ENCODE results near the gene NCKAP5.
A peak's percentile ranks its signal among the peaks of the same experiment; 100 is the strongest.

Gene NCKAP5

GRCh38 chr2:132757002-132757589 lies 811.2 kb downstream of the NCKAP5 start:
- DNase-seq (ENCODE audit: low read depth) = peak; percentile 15

- peak; percentile 36 for DNase-seq (ENCODE audit: low read depth)
Observed at GRCh38 chr2:132754867-132755472, 813.3 kb downstream of the NCKAP5 start.

- DNase-seq (ENCODE audit: low read depth) = peak; percentile 15
Observed at GRCh38 chr2:132754392-132754791, 813.9 kb downstream of the NCKAP5 start.

GRCh38 chr2:132752421-132753206 lies 815.6 kb downstream of the NCKAP5 start:
- peak; percentile 40 for DNase-seq (ENCODE audit: low read depth)

- no peak for DNase-seq (ENCODE audit: low read depth)
Observed at GRCh38 chr2:132751836-132752235, 816.4 kb downstream of the NCKAP5 start.

GRCh38 chr2:132750606-132751005 lies 817.7 kb downstream of the NCKAP5 start:
- no peak for DNase-seq (ENCODE audit: low read depth)

GRCh38 chr2:132747046-132747445 lies 821.2 kb downstream of the NCKAP5 start:
- DNase-seq (ENCODE audit: low read depth) = no peak

GRCh38 chr2:132741754-132742153 lies 826.5 kb downstream of the NCKAP5 start:
- no peak for DNase-seq (ENCODE audit: low read depth)

GRCh38 chr2:132740081-132740720 lies 828.1 kb downstream of the NCKAP5 start:
- DNase-seq (ENCODE audit: low read depth) = no peak

GRCh38 chr2:132738223-132738622 lies 830.0 kb downstream of the NCKAP5 start:
- DNase-seq (ENCODE audit: low read depth) = no peak

GRCh38 chr2:132736059-132736458 lies 832.2 kb downstream of the NCKAP5 start:
- DNase-seq (ENCODE audit: low read depth) = no peak

GRCh38 chr2:132734961-132735360 lies 833.3 kb downstream of the NCKAP5 start:
- no peak for DNase-seq (ENCODE audit: low read depth)

- no peak for DNase-seq (ENCODE audit: low read depth)
Observed at GRCh38 chr2:132733094-132733493, 835.2 kb downstream of the NCKAP5 start.

GRCh38 chr2:132732694-132733093 lies 835.6 kb downstream of the NCKAP5 start:
- no peak for DNase-seq (ENCODE audit: low read depth)

- peak; percentile 32 for DNase-seq (ENCODE audit: low read depth)
Observed at GRCh38 chr2:132731441-132731840, 836.8 kb downstream of the NCKAP5 start.

- DNase-seq (ENCODE audit: low read depth) = no peak
Observed at GRCh38 chr2:132730611-132731010, 837.7 kb downstream of the NCKAP5 start.

- no peak for DNase-seq (ENCODE audit: low read depth)
Observed at GRCh38 chr2:132729522-132729921, 838.7 kb downstream of the NCKAP5 start.

GRCh38 chr2:132726155-132726554 lies 842.1 kb downstream of the NCKAP5 start:
- no peak for DNase-seq (ENCODE audit: low read depth)

GRCh38 chr2:132725748-132726147 lies 842.5 kb downstream of the NCKAP5 start:
- DNase-seq (ENCODE audit: low read depth) = no peak

- no peak for DNase-seq (ENCODE audit: low read depth)
Observed at GRCh38 chr2:132725148-132725547, 843.1 kb downstream of the NCKAP5 start.

GRCh38 chr2:132721938-132722337 lies 846.3 kb downstream of the NCKAP5 start:
- no peak for DNase-seq (ENCODE audit: low read depth)

GRCh38 chr2:132720393-132720792 lies 847.9 kb downstream of the NCKAP5 start:
- DNase-seq (ENCODE audit: low read depth) = no peak

- DNase-seq (ENCODE audit: low read depth) = no peak
Observed at GRCh38 chr2:132719480-132719879, 848.8 kb downstream of the NCKAP5 start.
